HepG2 (cell line): ENCODE measurements around the gene SERPINE2. TPM values are rescaled to one million over a fixed set of nuclear protein-coding genes. Genes with fewer than 3 reads are reported as not detected.

Experiments used
- ATAC-seq: fragments of 200-7000 bp; cut with Tn5 transposase; 3 replicates; pipeline ENCODE4 v1.9.1; 2020; ENCODE audit warnings: mild to moderate bottlenecking, moderate library complexity
- BruUV-seq: library from RNA; stranded (reverse); fragments of 400-500 nt; replicated peaks from 2 replicates; lab custom pipeline; 2021; lab: Mats Ljungman, UMichigan
- CTCF ChIA-PET: fragments of 300-600 bp; formaldehyde crosslinking; extraction: SDS; loops from one replicate; lab custom pipeline; 2021; ENCODE audit warnings: low total read pairs, inconsistent platforms, low intra/inter-chr PET ratio; lab: Yijun Ruan, JAX
- POLR2A ChIA-PET: fragments of 350-600 bp; sonication (Branson Sonifier 250); formaldehyde crosslinking; loops from one replicate; lab custom pipeline; 2020; ENCODE audit warnings: antibody characterized with exemption, inconsistent platforms; lab: Yijun Ruan, JAX
- DNase-seq: peaks from one replicate; pipeline ENCODE4 v3.0.0-alpha.2; 2015; ENCODE audit warnings: low spot score
- FAIRE-seq: peaks from 3 replicates; lab custom pipeline; 2011; peaks lifted over from hg19 to GRCh38; lab: Jason Lieb, UNC
- H2AFZ ChIP-seq: one replicate; pipeline ENCODE4 v1.6.1; 2011; ENCODE audit warnings: low read length, inconsistent platforms
- H3K27ac ChIP-seq: fragments of 300-600 bp; 3 replicates; pipeline ENCODE4 v1.8.0; 2011; ENCODE audit warnings: mixed run types, mild to moderate bottlenecking, mixed read lengths, low read length, inconsistent platforms; ENCODE audit not compliant: insufficient read depth; ENCODE audit errors: extremely low read length
- H3K27me3 ChIP-seq, 2 experiments: fragments of 200-600 bp in 1 of 2; 2 replicates in 1 of 2; 3 replicates in 1 of 2; pipeline versions ENCODE4 v1.6.0 to v1.8.0; 2011; ENCODE audit warnings: low read length in 2 of 2, mild to moderate bottlenecking in 2 of 2, moderate library complexity in 2 of 2, inconsistent platforms in 1 of 2; ENCODE audit not compliant: insufficient read depth in 2 of 2, control insufficient read depth in 1 of 2
- H3K36me3 ChIP-seq, 2 experiments: fragments of 200-600 bp in 1 of 2; replicated peaks in 1 of 2; 2 replicates in 1 of 2; 3 replicates in 1 of 2; pipeline versions ENCODE4 v1.5.1 to v1.8.0; 2011; ENCODE audit warnings: low read length in 2 of 2, inconsistent platforms in 1 of 2; ENCODE audit not compliant: insufficient read depth in 2 of 2, control insufficient read depth in 1 of 2
- H3K4me1 ChIP-seq: 2 replicates; pipeline ENCODE4 v1.5.1; 2012; ENCODE audit warnings: low read length, inconsistent platforms; ENCODE audit not compliant: insufficient read depth
- H3K4me2 ChIP-seq: 2 replicates; pipeline ENCODE4 v1.6.0; 2011; ENCODE audit warnings: low read depth, low read length, inconsistent platforms
- H3K4me3 ChIP-seq, 3 experiments: fragments of 200-600 bp in 1 of 3; sonication (generic), shearing (Covaris generic) in 1 of 3; replicated peaks in 1 of 3; 2 replicates each; pipeline ENCODE4 v1.5.1; 2011 to 2016; ENCODE audit warnings: low read length in 3 of 3, inconsistent platforms in 2 of 3, low read depth in 2 of 3, mild to moderate bottlenecking in 2 of 3, control low read depth in 1 of 3, mixed read lengths in 1 of 3; ENCODE audit not compliant: insufficient read depth in 1 of 3
- H3K79me2 ChIP-seq: one replicate; pipeline ENCODE4 v1.6.1; 2011; ENCODE audit warnings: low read length, inconsistent platforms; ENCODE audit not compliant: insufficient read depth
- H3K9ac ChIP-seq: 2 replicates; pipeline ENCODE4 v1.6.0; 2011; ENCODE audit warnings: mild to moderate bottlenecking, low read depth, low read length, inconsistent platforms; ENCODE audit not compliant: insufficient read depth
- H3K9me3 ChIP-seq: 2 replicates; pipeline ENCODE4 v1.5.1; 2012; ENCODE audit warnings: mild to moderate bottlenecking, low read length
- H4K20me1 ChIP-seq: 2 replicates; pipeline ENCODE4 v1.6.0; 2011; ENCODE audit warnings: inconsistent platforms, mild to moderate bottlenecking, low read length, moderate library complexity; ENCODE audit not compliant: insufficient read depth
- CAMTA2 ChIP-seq: sonication (generic); formaldehyde crosslinking; IDR thresholded peaks from 2 replicates; pipeline ENCODE4 v1.4.0; 2020; ENCODE audit warnings: mild to moderate bottlenecking, missing genetic modification reagents, borderline replicate concordance
- HOXD1 ChIP-seq: sonication (generic); formaldehyde crosslinking; IDR thresholded peaks from 2 replicates; pipeline ENCODE4 v1.5.0; 2020; ENCODE audit warnings: missing genetic modification reagents
- KDM4B ChIP-seq: sonication (generic); formaldehyde crosslinking; IDR thresholded peaks from 2 replicates; pipeline ENCODE4 v1.4.0; 2020; ENCODE audit warnings: missing genetic modification reagents
- NBN ChIP-seq: fragments of 450-650 bp; conservative IDR thresholded peaks from 2 replicates; pipeline ENCODE4 v1.6.1; 2017
- TOPORS ChIP-seq: sonication (generic); formaldehyde crosslinking; IDR thresholded peaks from 2 replicates; pipeline ENCODE4 v1.8.0; 2023; ENCODE audit warnings: mild to moderate bottlenecking, missing genetic modification reagents
- ZNF564 ChIP-seq: sonication (generic); formaldehyde crosslinking; IDR thresholded peaks from 2 replicates; pipeline ENCODE4 v1.8.1; 2023; ENCODE audit warnings: mild to moderate bottlenecking, missing genetic modification reagents
- ZNF598 ChIP-seq: sonication (generic); formaldehyde crosslinking; IDR thresholded peaks from 2 replicates; pipeline ENCODE4 v1.5.1; 2020; ENCODE audit warnings: mild to moderate bottlenecking, missing genetic modification reagents, borderline replicate concordance
- ZNF878 ChIP-seq: sonication (generic); formaldehyde crosslinking; IDR thresholded peaks from 2 replicates; pipeline ENCODE4 v1.8.1; 2023; ENCODE audit warnings: mild to moderate bottlenecking, missing genetic modification reagents, moderate library complexity
- WGBS: methylation state at CpG from one replicate; pipeline ENCODE4 v1.1.6; 2017; ENCODE audit warnings: low lambda C conversion rate; 5-methylcytosine and 5-hydroxymethylcytosine counted together
- in situ Hi-C: cut with HindIII; loops from 2 replicates; pipeline ENCODE4 v1.10.0; 2017; ENCODE audit warnings: low pct_unique_long_range_greater_than_20kb; ENCODE audit not compliant: extremely low pct_ligation_motif_present
- intact Hi-C: fragments of 100-400 bp; cut with micrococcal nuclease; formaldehyde crosslinking; loops from one replicate; pipeline ENCODE4 v1.10.0; 2022; ENCODE audit not compliant: unreplicated experiment
- polyA plus RNA-seq, 8 experiments: library from polyadenylated mRNA; depleted of rRNA in 3 of 8; stranded (reverse) in 7 of 8; unstranded in 1 of 8; fragments of >200 nt; fragmentation: Illumina TruSeq in 4 of 8; extraction: Trizol in 4 of 8; gene quantifications; 2 replicates each; pipeline versions ENCODE4 v1.2.1 to v1.2.3, GENCODE V29; 2011 to 2016; ENCODE audit warnings: low read depth in 4 of 8, missing spikeins in 1 of 8, mixed read lengths in 1 of 8; ENCODE audit not compliant: insufficient read depth in 1 of 8
- total RNA-seq, 5 experiments: library from RNA; depleted of rRNA; stranded (reverse); fragments of >200 nt; fragmentation: Illumina TruSeq; extraction: Trizol; gene quantifications; 2 replicates each; pipeline ENCODE4 v1.2.3, GENCODE V29; 2016; ENCODE audit warnings: low read depth in 1 of 5
- TF ChIP-seq, protein P1 (sequence below): sonication (generic); formaldehyde crosslinking; IDR thresholded peaks from 2 replicates; pipeline ENCODE4 v1.4.0; 2020; ENCODE audit warnings: mild to moderate bottlenecking, missing genetic modification reagents
- TF ChIP-seq, protein P2 (sequence below): sonication (generic); formaldehyde crosslinking; conservative IDR thresholded peaks from 2 replicates; pipeline ENCODE4 v1.8.0; 2022; ENCODE audit warnings: missing genetic modification reagents
- TF ChIP-seq, protein P3 (sequence below): sonication (generic); formaldehyde crosslinking; IDR thresholded peaks from 2 replicates; pipeline ENCODE4 v1.8.1; 2023; ENCODE audit warnings: mild to moderate bottlenecking, moderate library complexity, missing genetic modification reagents
- TF ChIP-seq, protein P4 (sequence below): sonication (generic); formaldehyde crosslinking; conservative IDR thresholded peaks from 2 replicates; pipeline ENCODE4 v1.4.0; 2020; ENCODE audit warnings: missing genetic modification reagents
- TF ChIP-seq, protein P5 (sequence below): sonication (generic); formaldehyde crosslinking; IDR thresholded peaks from 2 replicates; pipeline ENCODE4 v1.8.0; 2022; ENCODE audit warnings: missing genetic modification reagents, low read depth, mild to moderate bottlenecking, borderline replicate concordance
- TF ChIP-seq, protein P6 (sequence below): sonication (generic); formaldehyde crosslinking; conservative IDR thresholded peaks from 2 replicates; pipeline ENCODE4 v1.4.0; 2020; ENCODE audit warnings: missing genetic modification reagents

SERPINE2 gene
- total and polyA plus RNA-seq, 2 of the 13 experiments (the other 11 are each of a cell fraction or from before 2014, with no cell fraction given) = 7.9 to 18.1 TPM

DNA sequence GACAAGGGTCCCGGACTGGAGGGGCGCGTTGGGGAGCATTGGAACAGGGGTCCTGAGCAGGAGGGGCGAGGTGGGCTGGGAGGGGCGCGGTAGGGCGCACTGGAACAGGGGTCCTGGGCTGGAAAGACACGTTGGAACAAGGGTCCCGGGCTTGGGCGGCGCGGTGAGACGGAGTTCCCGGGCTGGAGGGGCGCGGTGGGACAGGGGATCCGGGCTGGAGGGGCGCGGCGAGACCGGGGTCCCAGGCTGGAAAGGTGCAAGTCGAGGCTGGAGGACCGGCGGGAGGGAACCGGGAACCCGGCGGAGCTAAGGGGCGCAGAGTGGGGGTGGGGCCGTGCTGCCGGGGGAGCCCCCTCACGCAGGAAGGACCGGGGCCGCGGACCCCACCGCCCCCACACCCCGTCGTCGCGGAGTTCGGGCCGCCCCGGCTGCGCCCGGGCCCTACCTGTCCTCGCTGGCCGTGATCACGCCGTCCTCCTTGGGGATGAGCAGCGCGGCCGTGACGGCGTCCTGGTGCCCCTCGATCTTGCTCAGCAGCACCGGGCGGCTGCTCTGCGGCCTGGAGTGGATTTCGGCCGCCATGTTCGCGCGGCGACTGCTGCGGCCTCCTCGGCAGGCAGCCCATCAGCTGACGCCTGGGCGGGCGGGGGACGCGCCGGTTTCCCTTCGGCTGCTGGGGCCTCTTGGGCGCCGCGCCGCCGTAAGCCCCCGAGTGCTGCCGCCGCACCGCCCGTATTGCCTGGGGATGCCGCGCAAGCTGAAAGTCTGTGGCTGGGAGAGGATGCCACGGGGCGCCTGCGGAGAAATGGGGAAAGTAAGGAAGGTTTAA lies 94.2 kb downstream of the SERPINE2 start, which contains the start of gene WDFY1:
Gene WDFY1 (minus strand): TSS at position 633 of the 829 bp plus-strand sequence. CDS start 51 bp downstream, at position 582.
- Histone ChIP-seq H2AFZ (no peak within 1 kb of the TSS), H3K9me3 (no peaks in the 10 kb centered on the region), H3K27me3 (no peaks in the 10 kb centered on the region; a peak in 1 of 5 replicates), H3K4me3 (peak within 1 kb of the TSS; percentile 80 to 100 (median 99)), H3K4me2 (peak within 1 kb of the TSS; percentile 94), H3K9ac (peak within 1 kb of the TSS; percentile 98), H3K27ac (peak within 1 kb of the TSS; percentile 85), H3K36me3 (no peaks in the 10 kb centered on the region), H4K20me1 (peaks cover 11% of the 10 kb centered on the region; the same call in 1 of the 2 replicates), H3K4me1 (peaks cover 37% of the 10 kb centered on the region), H3K79me2 (peaks cover 44% of the 10 kb centered on the region)
- CTCF ChIA-PET = interaction anchor here (0.7 kb wide), 1 partner anchor 26 kb away, joined by 3 read pairs; no protein-coding TSS in a partner anchor
- ATAC-seq (peak; percentile 95), DNase-seq (peak; percentile 75), FAIRE-seq (no peak)
- WGBS = 1% methylated on average over 59 of the region's 87 CpGs
- in situ Hi-C loops (no loop called here), intact Hi-C loops (loop anchor here (1.0 to 2.0 kb wide), 2 partner anchors 15 to 36 kb away; no protein-coding TSS in a partner anchor)
- BruUV-seq = no TSS peak
- POLR2A ChIA-PET = interaction anchor here (0.7 to 3.6 kb wide), 8 partner anchors 9 to 201 kb away, joined by 3 to 69 read pairs (median 6); partner anchors contain the start of gene MRPL44
- TF ChIP-seq ZNF598 (CRISPR knock-in tag) (peak; percentile 94; the same call in 1 of the 2 replicates), HOXD1 (CRISPR knock-in tag) (no peak), ZNF564 (CRISPR knock-in tag) (peak; percentile 92), TOPORS (CRISPR knock-in tag) (peak; percentile 67), NBN (no peak), CAMTA2 (CRISPR knock-in tag) (peak; percentile 90), KDM4B (peak; percentile 83; the same call in 1 of the 2 replicates), ZNF878 (CRISPR knock-in tag) (peak; percentile 94)
- TF ChIP-seq, protein P1, sequence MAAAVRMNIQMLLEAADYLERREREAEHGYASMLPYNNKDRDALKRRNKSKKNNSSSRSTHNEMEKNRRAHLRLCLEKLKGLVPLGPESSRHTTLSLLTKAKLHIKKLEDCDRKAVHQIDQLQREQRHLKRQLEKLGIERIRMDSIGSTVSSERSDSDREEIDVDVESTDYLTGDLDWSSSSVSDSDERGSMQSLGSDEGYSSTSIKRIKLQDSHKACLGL = peak; percentile 84; the same call in 1 of the 2 replicates
- TF ChIP-seq, protein P2, sequence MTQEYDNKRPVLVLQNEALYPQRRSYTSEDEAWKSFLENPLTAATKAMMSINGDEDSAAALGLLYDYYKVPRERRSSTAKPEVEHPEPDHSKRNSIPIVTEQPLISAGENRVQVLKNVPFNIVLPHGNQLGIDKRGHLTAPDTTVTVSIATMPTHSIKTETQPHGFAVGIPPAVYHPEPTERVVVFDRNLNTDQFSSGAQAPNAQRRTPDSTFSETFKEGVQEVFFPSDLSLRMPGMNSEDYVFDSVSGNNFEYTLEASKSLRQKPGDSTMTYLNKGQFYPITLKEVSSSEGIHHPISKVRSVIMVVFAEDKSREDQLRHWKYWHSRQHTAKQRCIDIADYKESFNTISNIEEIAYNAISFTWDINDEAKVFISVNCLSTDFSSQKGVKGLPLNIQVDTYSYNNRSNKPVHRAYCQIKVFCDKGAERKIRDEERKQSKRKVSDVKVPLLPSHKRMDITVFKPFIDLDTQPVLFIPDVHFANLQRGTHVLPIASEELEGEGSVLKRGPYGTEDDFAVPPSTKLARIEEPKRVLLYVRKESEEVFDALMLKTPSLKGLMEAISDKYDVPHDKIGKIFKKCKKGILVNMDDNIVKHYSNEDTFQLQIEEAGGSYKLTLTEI (CRISPR knock-in tag) = no peak
- TF ChIP-seq, protein P3, sequence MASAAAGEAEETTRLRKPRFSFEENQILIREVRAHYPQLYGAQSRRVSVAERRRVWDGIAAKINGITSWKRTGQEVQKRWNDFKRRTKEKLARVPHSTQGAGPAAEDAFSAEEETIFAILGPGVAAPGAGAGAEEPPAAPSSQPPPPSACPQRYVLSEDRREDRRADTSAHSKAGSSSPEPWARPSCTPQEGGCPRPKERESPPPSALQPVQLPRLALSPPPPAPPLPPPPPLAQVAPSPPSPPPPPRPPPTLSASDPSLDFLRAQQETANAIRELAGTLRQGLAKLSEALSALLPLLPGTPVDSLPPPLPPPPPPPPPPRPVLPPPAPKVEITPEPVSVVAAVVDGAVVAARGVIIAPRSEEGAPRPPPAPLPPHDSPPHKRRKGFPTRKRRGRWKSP (CRISPR knock-in tag) = peak; percentile 98
- TF ChIP-seq, protein P4, sequence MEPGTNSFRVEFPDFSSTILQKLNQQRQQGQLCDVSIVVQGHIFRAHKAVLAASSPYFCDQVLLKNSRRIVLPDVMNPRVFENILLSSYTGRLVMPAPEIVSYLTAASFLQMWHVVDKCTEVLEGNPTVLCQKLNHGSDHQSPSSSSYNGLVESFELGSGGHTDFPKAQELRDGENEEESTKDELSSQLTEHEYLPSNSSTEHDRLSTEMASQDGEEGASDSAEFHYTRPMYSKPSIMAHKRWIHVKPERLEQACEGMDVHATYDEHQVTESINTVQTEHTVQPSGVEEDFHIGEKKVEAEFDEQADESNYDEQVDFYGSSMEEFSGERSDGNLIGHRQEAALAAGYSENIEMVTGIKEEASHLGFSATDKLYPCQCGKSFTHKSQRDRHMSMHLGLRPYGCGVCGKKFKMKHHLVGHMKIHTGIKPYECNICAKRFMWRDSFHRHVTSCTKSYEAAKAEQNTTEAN (CRISPR knock-in tag) = peak; percentile 91; the same call in 1 of the 2 replicates
- TF ChIP-seq, protein P5, sequence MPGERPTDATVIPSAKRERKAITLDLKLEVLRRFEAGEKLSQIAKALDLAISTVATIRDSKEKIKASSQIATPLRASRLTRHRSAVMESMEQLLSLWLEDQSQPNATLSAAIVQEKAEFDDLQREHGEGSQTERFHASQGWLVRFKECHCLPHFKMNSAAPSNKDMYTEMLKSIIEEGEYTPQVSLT = peak; percentile 95; the same call in 1 of the 2 replicates
- TF ChIP-seq, protein P6, sequence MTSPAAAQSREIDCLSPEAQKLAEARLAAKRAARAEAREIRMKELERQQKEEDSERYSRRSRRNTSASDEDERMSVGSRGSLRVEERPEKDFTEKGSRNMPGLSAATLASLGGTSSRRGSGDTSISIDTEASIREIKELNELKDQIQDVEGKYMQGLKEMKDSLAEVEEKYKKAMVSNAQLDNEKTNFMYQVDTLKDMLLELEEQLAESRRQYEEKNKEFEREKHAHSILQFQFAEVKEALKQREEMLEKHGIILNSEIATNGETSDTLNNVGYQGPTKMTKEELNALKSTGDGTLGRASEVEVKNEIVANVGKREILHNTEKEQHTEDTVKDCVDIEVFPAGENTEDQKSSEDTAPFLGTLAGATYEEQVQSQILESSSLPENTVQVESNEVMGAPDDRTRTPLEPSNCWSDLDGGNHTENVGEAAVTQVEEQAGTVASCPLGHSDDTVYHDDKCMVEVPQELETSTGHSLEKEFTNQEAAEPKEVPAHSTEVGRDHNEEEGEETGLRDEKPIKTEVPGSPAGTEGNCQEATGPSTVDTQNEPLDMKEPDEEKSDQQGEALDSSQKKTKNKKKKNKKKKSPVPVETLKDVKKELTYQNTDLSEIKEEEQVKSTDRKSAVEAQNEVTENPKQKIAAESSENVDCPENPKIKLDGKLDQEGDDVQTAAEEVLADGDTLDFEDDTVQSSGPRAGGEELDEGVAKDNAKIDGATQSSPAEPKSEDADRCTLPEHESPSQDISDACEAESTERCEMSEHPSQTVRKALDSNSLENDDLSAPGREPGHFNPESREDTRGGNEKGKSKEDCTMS (CRISPR knock-in tag) = peak; percentile 77; the same call in 1 of the 2 replicates
